IMR-90 (cell line): Measurements from ENCODE around the gene MLXIPL.

Experiments
- CTCF ChIP-seq: conservative IDR thresholded peaks from 2 replicates; pipeline ENCODE4 v1.5.1; 2012; ENCODE audit warnings: mild to moderate bottlenecking, low read depth, low read length, improper control_type of control experiment
- POLR2A ChIP-seq: IDR thresholded peaks from 2 replicates; pipeline ENCODE4 v1.6.1; 2012; ENCODE audit warnings: mild to moderate bottlenecking, low read depth, low read length

DNA sequence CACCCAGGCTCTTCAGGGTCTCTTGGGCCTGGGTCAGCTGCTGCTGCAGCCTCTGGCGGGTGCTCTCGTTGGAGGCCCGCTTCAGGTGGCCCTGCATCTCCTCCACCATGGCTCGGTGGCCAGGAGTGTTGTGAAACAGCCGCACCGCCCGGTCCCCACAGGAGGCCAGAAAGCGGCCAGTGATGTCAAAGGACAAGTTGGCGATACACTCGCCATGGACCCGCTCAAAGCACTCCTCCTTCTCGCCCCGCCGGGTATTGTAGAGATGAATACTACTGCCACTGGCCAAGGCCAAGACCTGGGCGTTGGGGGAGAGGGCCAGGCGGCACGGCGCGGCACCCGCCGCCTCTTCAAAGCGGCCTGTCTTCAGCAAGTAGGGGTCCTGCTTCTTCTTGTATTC lies 53.8 kb downstream of the MLXIPL start:
- TF ChIP-seq POLR2A (no peak), CTCF (no peak)
